ELF-1 (cell line): Measurements from ENCODE around the gene ITPR1.
A peak's percentile ranks its signal among the peaks of the same experiment; 100 is the strongest.
"Not testable (repeated sequence)": the region's sequence is repeated elsewhere in the genome, so short reads cannot be mapped to it uniquely, and the experiment has no call there.

Experiments
- DNase-seq: peaks from one replicate; pipeline ENCODE4 v3.0.0-alpha.2; 2016; ENCODE audit warnings: low read depth, low spot score

ITPR1 gene

DNA sequence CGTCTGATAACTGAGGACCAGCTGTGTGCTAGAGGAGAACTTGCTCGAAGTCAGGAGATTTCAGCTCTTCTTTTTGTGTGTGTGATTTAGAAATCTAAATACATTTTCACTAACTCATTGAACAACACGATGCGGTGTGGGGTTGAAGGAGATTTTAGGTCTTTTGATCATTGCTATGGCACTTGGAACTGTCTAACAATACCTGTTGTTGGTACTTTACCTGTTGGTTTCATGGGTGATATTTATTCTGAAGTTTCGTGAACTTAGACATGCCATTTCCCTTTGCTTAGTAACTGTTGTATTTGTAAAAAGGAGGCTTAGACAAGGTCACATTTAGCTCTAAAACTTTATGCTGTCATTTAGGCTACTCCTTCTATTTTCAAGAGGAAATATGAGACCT is 99.9 kb downstream of the ITPR1 start:
- no peak for DNase-seq

DNA sequence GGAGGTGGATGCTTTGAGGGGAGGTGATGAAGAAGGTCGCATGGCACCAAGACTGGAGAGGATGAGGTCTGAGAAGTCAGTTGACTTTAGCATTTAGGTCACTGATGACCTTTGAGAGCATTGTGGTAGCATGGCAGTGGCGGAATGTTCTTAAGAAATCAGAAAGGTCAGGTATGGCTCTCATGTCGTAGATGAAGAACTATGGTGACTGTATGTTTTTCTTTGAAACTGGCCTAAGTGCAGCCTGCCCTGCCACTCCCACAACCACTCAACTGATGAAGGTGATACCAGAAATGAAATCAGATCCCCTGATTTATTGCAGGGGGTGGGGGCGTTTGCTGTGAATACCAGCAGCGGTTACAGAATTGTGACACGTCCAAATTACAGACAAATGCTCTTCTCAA is 102.6 kb downstream of the ITPR1 start:
- no peak for DNase-seq

DNA sequence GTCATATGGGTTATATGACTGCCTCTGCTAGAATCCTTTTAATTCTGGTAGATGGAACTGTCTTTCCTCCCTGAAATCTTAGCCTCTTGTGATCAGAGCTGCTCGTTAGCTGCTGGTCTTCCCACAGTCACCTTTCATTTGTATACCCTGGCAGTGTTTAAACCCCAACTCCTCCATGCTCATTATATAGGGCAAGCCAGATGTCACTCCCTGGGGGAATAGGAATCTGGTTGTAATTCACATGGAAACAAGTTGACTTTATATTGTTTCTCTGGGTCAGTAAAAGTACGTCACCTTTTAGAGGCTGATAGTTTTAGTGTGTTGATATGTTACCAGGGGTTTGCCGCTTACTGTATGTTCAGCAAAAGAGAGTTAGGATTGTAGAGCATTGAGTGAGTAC is 103.5 kb downstream of the ITPR1 start:
- no peak for DNase-seq

DNA sequence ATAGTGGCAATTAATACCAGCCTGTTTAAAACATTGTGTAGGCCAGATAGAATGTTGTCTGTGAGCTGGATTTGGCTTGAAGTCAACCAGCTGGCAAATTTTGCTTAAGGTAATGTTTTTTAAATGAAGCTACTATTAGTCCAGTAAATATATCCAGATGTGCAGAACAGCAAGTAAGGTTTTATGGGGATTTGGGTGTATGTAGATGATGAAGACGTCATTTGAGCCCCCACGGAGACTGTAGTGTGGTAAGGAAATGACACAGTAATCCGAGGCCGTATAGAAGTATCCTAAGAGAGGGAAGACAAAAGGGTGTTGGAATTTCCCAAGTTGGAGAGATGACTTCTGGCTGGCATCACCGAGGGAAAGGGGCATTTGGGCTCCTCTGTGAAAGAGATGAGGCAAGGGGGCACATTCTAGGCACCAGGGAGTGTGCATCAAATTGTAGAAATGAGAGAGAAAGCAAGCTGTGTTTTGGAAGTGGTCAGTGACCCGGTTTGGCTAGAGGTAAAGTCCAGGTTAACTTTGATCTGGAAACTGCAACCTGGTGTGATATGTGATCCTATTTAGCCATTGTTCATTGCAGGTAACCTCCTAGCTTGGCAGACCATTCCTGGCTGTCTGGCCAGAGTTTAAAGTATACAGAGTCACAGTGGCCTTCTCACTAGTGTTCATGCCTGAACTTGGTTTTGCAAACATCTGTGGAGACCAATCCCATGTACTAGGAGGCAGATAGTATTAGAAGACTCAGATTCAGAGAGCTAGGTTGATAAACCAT is 104.2 kb downstream of the ITPR1 start:
- DNase-seq: no peak

DNA sequence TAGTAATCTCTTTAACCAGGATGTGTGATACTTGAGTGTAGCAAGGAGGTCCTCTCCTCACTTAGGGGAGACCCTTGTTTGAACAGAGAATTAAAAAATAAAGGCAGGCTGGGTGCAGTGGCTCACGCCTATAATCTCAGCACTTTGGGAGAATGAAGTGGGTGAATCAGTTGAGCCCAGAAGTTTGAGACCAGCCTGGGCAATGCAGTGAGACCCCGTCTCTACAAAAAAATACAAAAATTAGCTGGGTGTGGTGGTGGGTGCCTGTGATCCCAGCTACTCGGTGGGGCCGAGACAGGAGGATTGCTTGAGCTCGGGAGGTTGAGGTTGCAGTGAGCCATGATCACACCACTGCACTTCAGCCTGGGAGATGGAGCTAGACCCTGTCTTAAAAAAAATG is 105.1 kb downstream of the ITPR1 start:
- DNase-seq: not testable (repeated sequence)

DNA sequence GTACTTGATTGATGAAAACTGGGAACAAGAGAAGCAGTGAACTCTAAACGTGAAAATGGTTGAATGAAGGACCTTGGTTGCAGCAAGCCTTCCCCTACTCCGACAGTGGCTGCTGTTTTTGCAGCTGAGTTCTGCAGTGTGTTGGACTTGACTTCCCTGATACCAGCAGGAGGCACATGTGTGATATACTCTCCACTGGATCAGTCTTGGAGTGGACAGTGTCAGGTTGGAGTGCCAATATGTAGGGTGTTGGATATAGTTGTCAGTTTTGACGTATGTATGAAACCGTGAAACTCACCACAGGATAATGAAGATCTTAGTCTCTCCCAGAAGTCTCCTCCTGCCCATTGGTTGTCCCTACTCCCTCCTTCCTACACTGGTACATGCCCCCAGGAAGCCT is 106.5 kb downstream of the ITPR1 start:
- DNase-seq: no peak

DNA sequence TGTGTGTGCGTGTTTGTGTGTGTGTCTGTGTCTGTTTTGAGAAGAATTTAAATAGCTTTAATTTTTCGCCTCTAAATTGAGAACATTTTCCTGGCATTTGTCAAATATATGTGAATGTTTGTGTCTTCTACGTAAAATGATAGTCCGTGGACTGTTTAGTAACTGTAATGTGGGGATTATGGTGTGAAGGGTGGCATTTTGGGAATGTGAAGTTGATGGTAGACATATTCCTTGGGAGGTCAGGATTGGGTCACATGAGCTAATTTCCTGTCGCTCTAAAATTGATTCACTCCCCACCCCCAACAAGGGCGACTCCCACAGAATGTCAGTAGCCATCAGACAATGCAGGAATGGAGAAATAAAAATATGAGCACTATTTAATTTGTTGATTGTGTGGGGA is 107.3 kb downstream of the ITPR1 start:
- DNase-seq: no peak

DNA sequence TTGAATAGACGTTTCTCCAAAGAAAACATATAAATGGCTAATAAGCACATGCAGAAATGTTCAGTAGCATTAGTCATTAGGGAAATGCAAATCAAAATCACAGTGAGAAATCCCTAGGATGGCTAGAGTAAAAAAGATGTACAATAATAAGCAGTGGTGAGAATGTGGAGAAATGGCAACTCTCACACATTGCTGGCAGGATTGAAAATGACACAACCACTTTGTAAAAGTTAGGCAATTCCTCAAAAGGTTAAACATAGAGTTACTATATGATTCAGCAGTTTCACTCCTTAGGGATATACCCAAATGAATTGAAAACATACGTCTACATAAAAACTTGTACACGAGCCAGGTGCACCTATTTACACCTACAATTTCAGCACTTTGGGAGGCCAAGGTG is 108.7 kb downstream of the ITPR1 start:
- no peak for DNase-seq

DNA sequence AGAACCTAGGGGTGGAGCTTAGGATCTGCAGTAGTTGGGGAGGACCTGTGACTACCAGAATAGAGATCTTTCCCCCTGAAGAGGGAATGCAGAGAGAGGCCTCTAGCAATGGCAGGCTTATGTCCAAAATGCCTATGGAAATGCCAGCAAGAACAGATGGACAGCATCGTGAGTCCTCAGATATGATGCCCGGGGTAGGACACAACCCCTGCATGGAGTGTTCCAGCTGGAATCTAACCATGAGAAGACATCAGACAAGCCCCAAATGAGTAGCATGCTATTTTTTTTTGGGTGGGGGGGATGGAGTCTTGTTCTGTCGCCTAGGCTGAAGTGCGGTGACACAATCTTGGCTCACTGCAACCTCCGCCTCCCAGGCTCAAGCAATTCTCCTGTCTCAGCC is 111.5 kb downstream of the ITPR1 start:
- DNase-seq: no peak

DNA sequence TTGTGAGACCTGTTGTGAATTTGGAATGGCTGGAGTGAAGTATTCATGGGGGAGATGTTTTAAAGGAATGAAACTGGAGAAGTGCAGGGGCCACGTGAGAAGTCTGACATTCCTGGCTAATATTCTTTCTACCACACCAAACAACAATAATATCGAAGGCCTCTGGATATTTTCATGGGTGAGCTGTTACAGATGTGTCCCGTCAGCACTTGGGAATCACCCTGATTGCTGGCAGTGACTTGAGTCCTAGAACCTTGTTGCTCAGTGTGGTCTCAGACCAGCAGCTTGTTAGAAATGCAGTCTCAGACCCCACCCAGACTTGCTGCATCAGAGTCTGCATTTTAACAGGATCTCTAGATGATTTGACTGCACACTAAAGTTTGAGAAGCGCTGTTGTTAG is 113.8 kb downstream of the ITPR1 start:
- DNase-seq: no peak

DNA sequence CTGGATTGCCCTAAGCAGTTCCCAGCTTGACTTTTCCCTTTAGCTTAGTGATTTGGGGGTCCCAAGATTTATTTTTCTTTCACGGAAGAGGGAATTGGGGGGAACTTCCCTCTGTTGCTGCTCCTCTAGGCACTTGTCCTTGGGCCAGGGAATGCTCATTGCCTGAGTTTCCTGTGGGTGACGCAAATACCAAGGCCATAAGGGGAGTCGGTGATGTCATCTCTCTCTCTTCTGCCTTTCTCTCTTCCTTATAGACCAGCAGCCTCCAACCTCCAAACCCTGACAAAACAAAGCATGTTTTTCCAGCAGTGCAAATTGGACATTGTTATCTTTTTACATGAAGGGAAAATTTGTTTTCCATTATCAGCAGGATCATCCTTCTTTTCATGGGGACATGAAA is 120.2 kb downstream of the ITPR1 start:
- DNase-seq: no peak

DNA sequence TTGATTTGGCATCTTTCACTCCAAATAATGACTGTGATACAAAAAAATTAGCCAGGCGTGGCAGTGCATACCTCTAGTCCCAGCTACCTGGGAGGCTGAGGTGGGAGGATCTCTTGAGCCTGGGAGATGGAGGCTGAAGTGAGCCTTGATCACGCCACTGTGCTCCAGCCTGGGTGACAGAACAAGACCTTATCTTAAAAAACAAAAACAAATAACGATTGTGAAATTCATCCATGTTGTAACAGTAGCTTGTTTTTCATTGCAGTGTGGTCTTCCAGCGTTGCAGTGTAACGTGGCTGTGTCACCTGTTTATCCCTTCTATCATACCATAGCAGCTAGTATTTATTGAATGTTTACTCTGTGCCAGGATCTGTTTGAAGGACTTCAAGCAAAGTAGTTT is 120.9 kb downstream of the ITPR1 start:
- DNase-seq: no peak

DNA sequence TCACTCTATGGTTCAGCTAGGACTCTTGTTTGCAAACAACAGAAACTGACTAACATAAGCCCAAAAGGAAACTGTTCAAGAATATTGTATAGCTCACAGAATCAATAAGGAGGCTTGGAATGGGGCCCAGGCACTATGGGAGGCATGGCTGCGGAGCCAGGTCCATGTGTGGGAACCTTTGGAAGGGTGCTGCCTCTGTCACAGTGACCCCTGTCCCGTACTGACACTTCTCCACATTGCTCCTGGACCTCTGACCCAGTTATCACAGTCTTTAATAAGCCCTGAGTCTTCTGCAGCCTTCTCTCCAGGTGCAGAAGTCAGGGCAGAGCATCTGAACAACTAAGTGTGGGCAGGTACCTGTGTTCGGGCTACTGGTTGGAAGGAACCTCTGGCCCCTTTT is 121.8 kb downstream of the ITPR1 start:
- no peak for DNase-seq

DNA sequence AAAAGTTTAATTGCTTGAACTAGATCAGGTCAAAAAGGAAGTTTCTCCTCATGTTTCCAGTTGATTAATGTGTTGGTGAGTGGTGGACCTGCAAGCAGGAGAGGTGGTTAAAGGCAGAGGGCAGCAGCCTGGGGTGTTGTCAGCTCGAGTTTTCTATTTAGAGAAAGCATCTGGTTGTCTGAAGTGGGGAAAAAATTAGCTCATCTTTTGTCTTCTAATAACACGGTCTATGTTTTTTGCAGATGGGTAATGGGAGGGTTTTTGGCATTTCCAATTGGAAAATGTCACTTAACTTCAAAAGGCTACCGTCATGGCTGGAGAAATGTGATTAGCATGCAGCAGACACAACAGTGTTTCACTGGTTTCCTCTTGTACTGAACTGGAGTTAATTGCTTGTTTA is 122.6 kb downstream of the ITPR1 start:
- DNase-seq: no peak

DNA sequence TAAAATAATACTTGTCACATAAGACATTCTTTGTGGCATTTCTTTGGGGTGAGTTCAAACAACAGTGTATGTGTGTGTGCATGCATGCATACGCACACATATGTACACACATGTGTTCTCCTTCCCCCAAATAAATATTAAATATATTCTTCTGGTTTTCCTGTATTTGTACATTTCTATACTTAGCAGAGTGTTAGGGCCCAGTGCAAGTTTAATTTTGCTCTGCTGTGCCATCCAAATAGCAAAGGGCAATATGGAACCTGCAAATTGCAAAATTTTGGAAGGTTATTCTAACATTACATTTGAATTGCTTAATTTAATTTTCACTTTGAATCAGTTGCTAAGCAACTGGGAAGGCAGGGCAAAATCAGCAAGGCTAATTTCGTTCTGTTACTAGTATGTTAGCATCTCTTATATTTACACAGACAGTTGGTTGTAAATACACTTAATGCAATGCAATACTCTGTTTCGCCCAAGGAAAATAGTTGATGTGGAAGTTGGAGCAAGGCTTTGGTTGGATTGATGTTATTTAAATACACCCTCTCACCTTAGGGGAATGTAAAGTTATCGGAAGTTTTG is 130.4 kb downstream of the ITPR1 start:
- no peak for DNase-seq

DNA sequence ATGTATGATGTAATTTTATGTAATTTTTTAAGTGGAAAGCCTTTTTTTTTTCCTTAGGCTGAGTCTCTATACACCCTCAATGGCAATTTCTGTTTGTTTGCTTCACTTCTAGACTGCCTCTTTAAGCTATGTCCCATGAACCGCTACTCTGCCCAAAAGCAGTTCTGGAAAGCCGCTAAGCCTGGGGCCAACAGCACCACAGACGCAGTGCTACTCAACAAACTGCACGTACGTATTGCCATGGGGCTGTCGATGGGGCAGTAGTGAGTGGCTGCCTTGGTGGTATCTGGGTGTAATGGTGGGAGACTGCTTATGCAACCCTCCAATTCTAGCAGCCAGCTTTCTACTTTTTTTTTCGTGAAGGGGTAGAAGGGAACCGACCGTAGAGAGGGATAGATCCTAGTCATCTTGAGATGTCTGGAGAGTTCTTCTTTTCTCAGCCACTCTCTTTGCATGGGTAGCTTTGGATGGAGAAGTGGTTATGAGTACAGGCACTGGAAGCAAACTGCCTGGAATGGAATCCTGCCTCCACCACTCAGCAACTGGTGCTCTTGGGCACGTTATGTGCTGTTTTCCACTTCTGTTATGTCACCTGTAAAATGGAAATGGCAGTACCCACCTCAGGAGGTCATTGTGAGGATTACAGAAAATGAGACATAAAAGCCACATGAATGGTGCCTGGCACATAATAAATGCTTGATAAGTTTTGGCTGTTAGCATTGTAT is 134.7 kb downstream of the ITPR1 start:
- no peak for DNase-seq

DNA sequence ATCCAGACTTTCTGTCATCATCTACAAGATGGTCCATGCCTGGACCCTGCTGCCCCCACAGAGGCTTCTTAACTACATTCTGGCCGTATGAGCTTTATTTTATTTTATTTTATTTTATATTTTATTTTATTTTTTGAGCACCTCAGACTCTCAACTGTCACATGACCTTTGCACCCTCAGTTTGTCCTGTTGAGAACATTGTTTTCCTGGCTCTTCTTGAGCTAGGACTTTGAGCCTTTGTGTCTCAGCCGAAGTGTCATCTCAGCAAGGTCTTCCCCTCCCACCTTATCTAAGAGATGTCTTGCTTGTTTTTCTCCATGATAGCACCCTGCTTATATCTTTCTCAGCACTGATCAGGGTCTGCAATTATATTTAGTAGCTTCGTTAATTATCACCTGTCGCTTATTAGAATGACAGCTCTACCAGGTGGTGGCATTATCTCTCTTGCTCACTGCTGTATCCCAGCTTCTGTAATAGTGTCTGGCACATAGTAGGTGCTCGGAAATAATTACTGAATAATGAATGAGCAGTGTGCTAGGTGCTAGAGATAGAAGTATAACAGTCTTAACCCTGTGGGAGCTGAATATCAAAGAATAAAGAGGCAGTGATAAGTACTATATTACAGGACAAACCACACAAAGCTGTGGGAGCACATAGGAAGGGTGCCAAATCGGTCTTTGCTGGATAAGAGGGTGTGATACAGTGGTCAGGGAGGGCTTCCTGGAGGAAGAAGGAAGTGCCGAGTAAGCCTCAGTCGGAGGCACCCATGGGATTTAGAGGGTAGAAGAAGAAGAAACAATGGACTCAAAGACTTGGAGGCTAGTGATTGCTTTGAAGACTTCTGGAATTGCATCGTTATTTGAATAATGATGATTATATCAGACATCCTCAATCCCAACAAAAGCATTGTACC is 136.2 kb downstream of the ITPR1 start:
- DNase-seq: no peak

DNA sequence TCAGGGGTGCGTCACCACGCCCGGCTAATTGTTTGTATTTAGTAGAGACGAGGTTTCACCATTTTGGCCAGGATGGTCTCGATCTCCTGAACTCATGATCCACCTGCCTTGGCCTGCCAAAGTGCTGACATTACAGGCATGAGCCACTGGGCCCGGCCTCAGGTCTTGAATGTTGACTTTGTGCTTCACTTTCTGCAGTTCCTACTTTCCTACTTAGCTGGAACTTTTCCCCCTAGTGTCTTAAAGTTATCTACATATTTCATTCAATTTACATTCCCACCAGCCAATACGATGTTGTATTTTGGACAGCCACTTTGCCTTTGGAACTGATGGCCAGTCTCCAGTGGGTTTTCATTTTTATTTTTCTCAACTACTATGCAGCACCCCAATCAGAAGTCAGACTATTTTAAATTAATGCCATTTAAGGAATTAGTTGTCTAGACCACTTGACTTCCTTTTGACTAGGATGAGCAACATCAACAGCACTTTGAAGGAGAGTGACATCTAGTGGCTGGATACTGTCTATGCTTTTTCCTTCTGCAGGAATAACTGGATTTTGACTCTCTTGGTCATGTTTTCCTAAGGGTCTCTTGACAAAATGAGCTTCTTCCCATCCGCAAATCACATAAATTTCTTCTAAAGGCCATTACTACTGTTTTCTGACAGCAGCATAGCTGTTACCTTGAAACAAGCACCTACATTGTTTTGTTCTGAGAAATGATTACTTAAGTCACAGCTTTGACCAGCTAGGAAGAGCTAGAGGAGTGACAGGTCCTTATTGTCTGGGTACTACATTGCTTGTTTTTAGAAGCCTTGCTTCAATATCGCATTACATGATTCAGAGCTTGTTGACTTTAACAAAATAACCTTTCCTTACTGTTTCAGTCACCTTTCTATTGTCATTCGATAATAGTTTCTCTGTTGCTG is 140.2 kb downstream of the ITPR1 start:
- DNase-seq: peak; percentile 45

DNA sequence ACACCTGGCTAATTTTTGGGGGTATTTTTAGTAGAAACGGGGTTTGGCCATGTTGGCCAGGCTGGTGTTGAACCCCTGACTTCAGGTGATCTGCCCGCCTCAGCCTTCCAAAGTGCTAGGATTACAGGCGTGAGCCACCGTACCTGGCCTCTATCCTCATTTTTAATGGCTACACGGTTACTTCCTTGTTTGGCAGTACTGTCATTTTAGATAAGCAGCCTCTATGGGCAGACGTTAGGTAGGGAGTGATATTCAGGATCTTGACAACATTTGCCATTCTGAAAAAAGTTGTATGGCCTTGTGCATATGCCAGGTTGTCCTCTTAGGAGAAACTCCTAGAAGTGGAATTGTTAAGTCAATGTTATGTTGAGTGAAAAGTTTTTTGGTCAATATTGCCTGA is 141.7 kb downstream of the ITPR1 start:
- DNase-seq: no peak

DNA sequence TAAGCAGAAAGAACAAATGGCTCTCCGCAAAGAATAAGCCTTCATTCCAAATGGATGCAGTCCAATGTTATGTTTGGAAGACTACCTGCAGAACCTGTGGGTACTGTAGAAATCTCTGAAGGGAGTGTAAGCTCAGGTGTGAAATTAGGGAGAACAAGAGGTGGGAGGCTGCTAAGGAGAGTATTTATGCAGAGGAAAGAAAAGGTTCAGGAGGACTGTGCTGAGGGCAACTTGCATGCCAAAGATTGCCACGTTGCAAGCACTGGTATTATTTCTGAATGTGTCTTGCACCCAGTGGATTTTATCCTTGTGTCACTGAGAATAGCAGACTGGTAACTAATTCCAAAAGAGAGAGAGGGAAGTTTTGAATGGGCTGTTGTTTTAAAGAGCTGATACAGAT is 144.1 kb downstream of the ITPR1 start:
- no peak for DNase-seq
